WTC11 (cell line): ENCODE results near the gene RASGRF1. TPM values are rescaled to one million over a fixed set of nuclear protein-coding genes. Genes with fewer than 3 reads are reported as not detected.

Source experiments
- ATAC-seq: fragments of 200-7000 bp; cut with Tn5 transposase; 2 replicates; pipeline ENCODE4 v1.10.0; 2021; ENCODE audit warnings: mild to moderate bottlenecking, moderate library complexity
- CTCF ChIA-PET: fragments of 300-600 bp; sonication (Branson Sonifier 250); formaldehyde crosslinking; loops from one replicate; lab custom pipeline; 2021; ENCODE audit warnings: antibody characterized with exemption; lab: Charles Lee
- POLR2A ChIA-PET: fragments of 350-600 bp; sonication (Branson Sonifier 250); formaldehyde crosslinking; loops from one replicate; lab custom pipeline; 2021; ENCODE audit warnings: antibody characterized with exemption; lab: Charles Lee
- DNase-seq: peaks from one replicate; pipeline ENCODE4 v3.0.0; 2021; ENCODE audit warnings: low spot score
- H3K27ac Mint-ChIP-seq: 2 replicates; pipeline ENCODE4 v1.8.0; 2021; ENCODE audit warnings: mixed read lengths
- H3K27me3 Mint-ChIP-seq: 2 replicates; pipeline ENCODE4 v1.8.0; 2021; ENCODE audit warnings: low read depth, mild to moderate bottlenecking, moderate library complexity, mixed read lengths
- H3K36me3 Mint-ChIP-seq: 2 replicates; pipeline ENCODE4 v1.8.0; 2021; ENCODE audit warnings: mixed read lengths
- H3K4me1 Mint-ChIP-seq: 2 replicates; pipeline ENCODE4 v1.8.0; 2022; ENCODE audit warnings: mixed read lengths
- H3K4me3 Mint-ChIP-seq: 2 replicates; pipeline ENCODE4 v1.8.0; 2021; ENCODE audit warnings: mild to moderate bottlenecking, moderate library complexity, mixed read lengths
- H3K9me3 Mint-ChIP-seq: 2 replicates; pipeline ENCODE4 v1.8.0; 2021; ENCODE audit warnings: mixed read lengths
- AFF4 ChIP-seq: sonication (generic); formaldehyde crosslinking; IDR thresholded peaks from 2 replicates; pipeline ENCODE4 v1.8.1; 2023; ENCODE audit warnings: mild to moderate bottlenecking, missing genetic modification reagents, borderline replicate concordance
- AR ChIP-seq: fragments of 250-450 bp; sonication (Bioruptor Pico); IDR thresholded peaks from 2 replicates; pipeline ENCODE4 v1.9.0; 2021; ENCODE audit warnings: mild to moderate bottlenecking
- FOXP1 ChIP-seq: sonication (generic); formaldehyde crosslinking; IDR thresholded peaks from 2 replicates; pipeline ENCODE4 v1.8.0; 2022; ENCODE audit warnings: missing genetic modification reagents, mild to moderate bottlenecking, moderate library complexity, borderline replicate concordance
- MXD4 ChIP-seq: fragments of 250-450 bp; sonication (Bioruptor Pico); IDR thresholded peaks from 2 replicates; pipeline ENCODE4 v1.8.0; 2021; ENCODE audit warnings: mild to moderate bottlenecking, moderate library complexity, borderline replicate concordance
- NFE2L1 ChIP-seq: sonication (generic); formaldehyde crosslinking; IDR thresholded peaks from 2 replicates; pipeline ENCODE4 v1.8.1; 2023; ENCODE audit warnings: missing genetic modification reagents
- RORB ChIP-seq: fragments of 250-450 bp; sonication (Bioruptor Pico); IDR thresholded peaks from 2 replicates; pipeline ENCODE4 v1.9.0; 2021; ENCODE audit warnings: mild to moderate bottlenecking
- SP1 ChIP-seq: sonication (generic); formaldehyde crosslinking; conservative IDR thresholded peaks from 2 replicates; pipeline ENCODE4 v1.8.1; 2022; ENCODE audit warnings: missing genetic modification reagents
- ZNF532 ChIP-seq: fragments of 250-450 bp; sonication (Bioruptor Pico); IDR thresholded peaks from 2 replicates; pipeline ENCODE4 v1.9.0; 2021; ENCODE audit warnings: mild to moderate bottlenecking, borderline replicate concordance
- ZNF671 ChIP-seq: fragments of 250-450 bp; sonication (Bioruptor Pico); IDR thresholded peaks from 2 replicates; pipeline ENCODE4 v1.8.0; 2021; ENCODE audit warnings: mild to moderate bottlenecking
- total RNA-seq: library from RNA; stranded (reverse); gene quantifications from 3 replicates; pipeline ENCODE4 v1.2.3, GENCODE V29; 2021
- TF ChIP-seq, protein P1 (sequence below): sonication (generic); formaldehyde crosslinking; IDR thresholded peaks from 2 replicates; pipeline ENCODE4 v1.8.1; 2022; ENCODE audit warnings: missing genetic modification reagents, borderline replicate concordance
- TF ChIP-seq, protein P2 (sequence below): sonication (generic); formaldehyde crosslinking; IDR thresholded peaks from 2 replicates; pipeline ENCODE4 v1.8.0; 2022; ENCODE audit warnings: mild to moderate bottlenecking, missing genetic modification reagents
- TF ChIP-seq, protein P3 (sequence below): sonication (generic); formaldehyde crosslinking; conservative IDR thresholded peaks from 2 replicates; pipeline ENCODE4 v1.8.1; 2022; ENCODE audit warnings: mild to moderate bottlenecking, missing genetic modification reagents
- TF ChIP-seq, protein P4 (sequence below): sonication (generic); formaldehyde crosslinking; IDR thresholded peaks from 2 replicates; pipeline ENCODE4 v1.8.1; 2022; ENCODE audit warnings: mild to moderate bottlenecking, missing genetic modification reagents, moderate library complexity, borderline replicate concordance

Gene RASGRF1
- total RNA-seq, 1 experiment from 2014 or later, result 0.85 TPM

- no peak for TF ChIP-seq NFE2L1 (CRISPR knock-in tag)
- TF ChIP-seq, protein P1, sequence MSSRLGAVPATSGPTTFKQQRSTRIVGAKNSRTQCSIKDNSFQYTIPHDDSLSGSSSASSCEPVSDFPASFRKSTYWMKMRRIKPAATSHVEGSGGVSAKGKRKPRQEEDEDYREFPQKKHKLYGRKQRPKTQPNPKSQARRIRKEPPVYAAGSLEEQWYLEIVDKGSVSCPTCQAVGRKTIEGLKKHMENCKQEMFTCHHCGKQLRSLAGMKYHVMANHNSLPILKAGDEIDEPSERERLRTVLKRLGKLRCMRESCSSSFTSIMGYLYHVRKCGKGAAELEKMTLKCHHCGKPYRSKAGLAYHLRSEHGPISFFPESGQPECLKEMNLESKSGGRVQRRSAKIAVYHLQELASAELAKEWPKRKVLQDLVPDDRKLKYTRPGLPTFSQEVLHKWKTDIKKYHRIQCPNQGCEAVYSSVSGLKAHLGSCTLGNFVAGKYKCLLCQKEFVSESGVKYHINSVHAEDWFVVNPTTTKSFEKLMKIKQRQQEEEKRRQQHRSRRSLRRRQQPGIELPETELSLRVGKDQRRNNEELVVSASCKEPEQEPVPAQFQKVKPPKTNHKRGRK, result no peak
- Mint-ChIP-seq H3K4me1 (no peaks in the 10 kb centered on the region), H3K27me3 (peaks cover 63% of the 10 kb centered on the region), H3K9me3 (no peaks in the 10 kb centered on the region), H3K36me3 (no peaks in the 10 kb centered on the region), H3K4me3 (no peak overlapping the region), H3K27ac (no peak overlapping the region)
- ATAC-seq (no peak), DNase-seq (no peak)
- ChIA-PET CTCF (interaction anchor here (1.0 kb wide), 1 partner anchor 13 kb away, joined by 5 read pairs; no protein-coding TSS in a partner anchor), POLR2A (interaction anchor here (0.9 kb wide), 1 partner anchor 11 kb away, joined by 4 read pairs; no protein-coding TSS in a partner anchor)
Observed at GRCh38 chr15:79102595-79102994, 12.0 kb upstream of the RASGRF1 start.

DNA sequence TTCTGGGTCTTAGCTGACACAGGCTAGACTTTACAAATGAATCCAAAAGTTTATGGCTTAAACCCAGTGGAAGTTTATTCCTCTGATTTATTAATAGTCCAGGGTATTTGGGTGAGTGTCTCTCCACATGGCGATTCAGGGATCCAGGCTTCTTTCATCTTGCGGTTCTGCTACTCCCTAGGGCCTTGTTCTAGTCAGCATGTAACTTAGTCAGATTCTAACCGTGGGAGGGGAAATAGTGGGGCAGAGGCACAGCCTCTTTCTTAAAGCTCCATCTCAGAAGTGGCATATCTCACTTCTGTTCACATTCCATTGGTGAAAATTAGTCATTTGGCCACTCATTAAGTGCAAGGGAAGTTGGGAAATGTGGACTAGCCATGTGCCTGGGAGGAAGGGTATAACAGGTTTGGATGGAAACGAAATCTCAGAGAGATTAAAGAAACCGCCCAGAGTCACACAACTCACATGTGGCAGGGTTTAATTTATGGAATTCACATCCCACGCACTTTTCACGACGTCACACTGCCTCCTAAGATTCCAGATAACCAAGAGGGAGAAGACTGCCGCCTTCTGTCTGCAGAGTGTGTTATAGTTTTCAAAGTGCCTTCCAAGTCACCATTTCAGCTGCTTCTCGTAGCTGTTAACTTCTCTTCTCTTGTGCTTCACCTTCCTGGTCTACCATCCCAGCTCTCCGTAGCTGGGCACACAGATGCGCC, 11.4 kb upstream of the RASGRF1 start:
- ATAC-seq (no peak), DNase-seq (no peak)
- H3K27me3 Mint-ChIP-seq, result peaks cover 64% of the 10 kb centered on the region
- H3K36me3 Mint-ChIP-seq, result no peaks in the 10 kb centered on the region
- no peaks in the 10 kb centered on the region for H3K9me3 Mint-ChIP-seq
- H3K4me3 Mint-ChIP-seq, result no peak overlapping the region
- ChIA-PET POLR2A (interaction anchor here (0.9 kb wide), 1 partner anchor 11 kb away, joined by 4 read pairs; no protein-coding TSS in a partner anchor), CTCF (interaction anchor here (1.0 kb wide), 1 partner anchor 12 kb away, joined by 5 read pairs; no protein-coding TSS in a partner anchor)
- TF ChIP-seq SP1, result no peak
- TF ChIP-seq ZNF671, result no peak
- no peak for TF ChIP-seq AR (CRISPR knock-in tag)
- TF ChIP-seq, protein P2, sequence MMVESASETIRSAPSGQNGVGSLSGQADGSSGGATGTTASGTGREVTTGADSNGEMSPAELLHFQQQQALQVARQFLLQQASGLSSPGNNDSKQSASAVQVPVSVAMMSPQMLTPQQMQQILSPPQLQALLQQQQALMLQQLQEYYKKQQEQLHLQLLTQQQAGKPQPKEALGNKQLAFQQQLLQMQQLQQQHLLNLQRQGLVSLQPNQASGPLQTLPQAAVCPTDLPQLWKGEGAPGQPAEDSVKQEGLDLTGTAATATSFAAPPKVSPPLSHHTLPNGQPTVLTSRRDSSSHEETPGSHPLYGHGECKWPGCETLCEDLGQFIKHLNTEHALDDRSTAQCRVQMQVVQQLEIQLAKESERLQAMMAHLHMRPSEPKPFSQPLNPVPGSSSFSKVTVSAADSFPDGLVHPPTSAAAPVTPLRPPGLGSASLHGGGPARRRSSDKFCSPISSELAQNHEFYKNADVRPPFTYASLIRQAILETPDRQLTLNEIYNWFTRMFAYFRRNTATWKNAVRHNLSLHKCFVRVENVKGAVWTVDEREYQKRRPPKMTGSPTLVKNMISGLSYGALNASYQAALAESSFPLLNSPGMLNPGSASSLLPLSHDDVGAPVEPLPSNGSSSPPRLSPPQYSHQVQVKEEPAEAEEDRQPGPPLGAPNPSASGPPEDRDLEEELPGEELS, result no peak
- H3K4me1 Mint-ChIP-seq, result no peaks in the 10 kb centered on the region
- H3K27ac Mint-ChIP-seq, result no peak overlapping the region

DNA sequence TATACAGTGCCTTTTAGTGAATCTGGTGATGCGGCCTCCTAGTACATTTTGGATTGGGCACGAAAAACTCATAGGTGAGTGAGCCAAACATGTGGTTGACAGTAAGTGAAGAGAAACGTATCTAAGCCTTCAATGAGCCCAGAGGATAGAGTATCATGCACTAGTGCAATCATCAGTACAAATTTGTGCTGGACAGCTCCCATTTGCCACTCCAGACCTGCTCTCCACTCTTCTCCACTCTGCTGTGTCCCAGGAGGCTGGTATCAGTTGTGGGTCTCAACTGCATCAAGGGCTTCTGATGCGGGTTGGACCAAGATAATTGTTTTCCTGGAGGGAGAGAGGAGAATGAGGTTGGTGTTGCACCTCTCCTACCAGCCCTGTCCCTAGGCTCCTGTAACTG, 9.1 kb upstream of the RASGRF1 start:
- ATAC-seq (no peak; the same call in 1 of the 2 replicates), DNase-seq (no peak)
- Mint-ChIP-seq H3K4me3 (no peak overlapping the region), H3K9me3 (no peaks in the 10 kb centered on the region), H3K4me1 (peaks cover 2% of the 10 kb centered on the region; the same call in 1 of the 2 replicates), H3K36me3 (no peaks in the 10 kb centered on the region), H3K27me3 (peaks cover 73% of the 10 kb centered on the region), H3K27ac (no peak overlapping the region)
- CTCF ChIA-PET, result interaction anchor here (1.2 to 2.1 kb wide), 5 partner anchors 31 to 93 kb away, joined by 3 to 8 read pairs (median 4); no protein-coding TSS in a partner anchor
- POLR2A ChIA-PET, result no interaction called here
- no peak for TF ChIP-seq RORB (CRISPR knock-in tag)
- TF ChIP-seq MXD4 (CRISPR knock-in tag), result no peak
- TF ChIP-seq, protein P3, sequence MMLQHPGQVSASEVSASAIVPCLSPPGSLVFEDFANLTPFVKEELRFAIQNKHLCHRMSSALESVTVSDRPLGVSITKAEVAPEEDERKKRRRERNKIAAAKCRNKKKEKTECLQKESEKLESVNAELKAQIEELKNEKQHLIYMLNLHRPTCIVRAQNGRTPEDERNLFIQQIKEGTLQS (CRISPR knock-in tag), result no peak
- no peak for TF ChIP-seq FOXP1 (CRISPR knock-in tag)
- no peak for TF ChIP-seq ZNF532 (CRISPR knock-in tag)
- TF ChIP-seq, protein P4, sequence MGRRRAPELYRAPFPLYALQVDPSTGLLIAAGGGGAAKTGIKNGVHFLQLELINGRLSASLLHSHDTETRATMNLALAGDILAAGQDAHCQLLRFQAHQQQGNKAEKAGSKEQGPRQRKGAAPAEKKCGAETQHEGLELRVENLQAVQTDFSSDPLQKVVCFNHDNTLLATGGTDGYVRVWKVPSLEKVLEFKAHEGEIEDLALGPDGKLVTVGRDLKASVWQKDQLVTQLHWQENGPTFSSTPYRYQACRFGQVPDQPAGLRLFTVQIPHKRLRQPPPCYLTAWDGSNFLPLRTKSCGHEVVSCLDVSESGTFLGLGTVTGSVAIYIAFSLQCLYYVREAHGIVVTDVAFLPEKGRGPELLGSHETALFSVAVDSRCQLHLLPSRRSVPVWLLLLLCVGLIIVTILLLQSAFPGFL, result no peak
- no peak for TF ChIP-seq AFF4 (CRISPR knock-in tag)
